PC-9 (cell line): Measurements from ENCODE around the gene NID2. TPM values are rescaled to one million over a fixed set of nuclear protein-coding genes. Genes with fewer than 3 reads are reported as not detected.

ENCODE experiments used
- BruUV-seq: library from RNA; stranded (reverse); fragments of 400-500 nt; replicated peaks from 2 replicates; lab custom pipeline; 2021; lab: Mats Ljungman, UMichigan
- CTCF ChIA-PET: fragments of 300-600 bp; sonication (Branson Sonifier 250); formaldehyde crosslinking; loops from one replicate; lab custom pipeline; 2022; ENCODE audit warnings: antibody characterized with exemption; lab: Charles Lee
- POLR2A ChIA-PET: fragments of 300-600 bp; sonication (Branson Sonifier 250); formaldehyde crosslinking; loops from one replicate; lab custom pipeline; 2022; ENCODE audit warnings: antibody characterized with exemption; ENCODE audit not compliant: unreplicated experiment; lab: Charles Lee
- DNase-seq, 2 experiments: peaks; one replicate each; pipeline versions ENCODE4 v3.0.0 to v3.0.0-alpha.2; 2015 to 2022; ENCODE audit warnings: mixed read lengths in 1 of 2
- H2AFZ ChIP-seq: fragments of 200-600 bp; sonication (generic); 2 replicates; pipeline ENCODE4 v1.8.1; 2017; ENCODE audit warnings: antibody characterized with exemption
- H3F3A ChIP-seq: fragments of 200-600 bp; sonication (generic); 2 replicates; pipeline ENCODE4 v1.8.1; 2017; ENCODE audit warnings: antibody characterized with exemption, mild to moderate bottlenecking, low read depth; ENCODE audit not compliant: insufficient read depth
- H3K27ac ChIP-seq: fragments of 200-600 bp; sonication (generic); 2 replicates; pipeline ENCODE4 v1.6.1; 2016; ENCODE audit warnings: mixed run types
- H3K27me3 ChIP-seq: fragments of 200-600 bp; sonication (generic); 2 replicates; pipeline ENCODE4 v1.6.1; 2016; ENCODE audit warnings: low read depth, mixed run types; ENCODE audit not compliant: insufficient read depth
- H3K36me3 ChIP-seq: fragments of 200-600 bp; sonication (generic); 2 replicates; pipeline ENCODE4 v1.6.1; 2016; ENCODE audit warnings: low read depth, mixed run types
- H3K4me1 ChIP-seq: fragments of 200-600 bp; sonication (generic); replicated peaks from 2 replicates; pipeline ENCODE4 v1.6.1; 2016; ENCODE audit warnings: mixed run types; ENCODE audit not compliant: insufficient read depth
- H3K4me2 ChIP-seq: fragments of 200-600 bp; sonication (generic); 2 replicates; pipeline ENCODE4 v1.6.1; 2017; ENCODE audit warnings: mixed run types
- H3K4me3 ChIP-seq: fragments of 200-600 bp; sonication (generic); 2 replicates; pipeline ENCODE4 v1.6.1; 2016; ENCODE audit warnings: mixed run types
- H3K79me2 ChIP-seq: fragments of 200-600 bp; sonication (generic); 2 replicates; pipeline ENCODE4 v1.6.1; 2017; ENCODE audit warnings: low read depth, mixed run types
- H3K9me2 ChIP-seq: fragments of 200-600 bp; sonication (generic); 2 replicates; pipeline ENCODE4 v1.8.1; 2017; ENCODE audit warnings: mild to moderate bottlenecking; ENCODE audit not compliant: insufficient read depth
- H3K9me3 ChIP-seq: fragments of 200-600 bp; sonication (generic); 2 replicates; pipeline ENCODE4 v1.8.1; 2016; ENCODE audit warnings: low read depth; ENCODE audit not compliant: insufficient read depth
- H4K20me1 ChIP-seq: fragments of 200-600 bp; sonication (generic); 2 replicates; pipeline ENCODE4 v1.8.1; 2017; ENCODE audit not compliant: insufficient read depth
- EZH2 ChIP-seq: fragments of 200-600 bp; sonication (generic); IDR thresholded peaks from 2 replicates; pipeline ENCODE4 v1.8.0; 2017; ENCODE audit warnings: antibody characterized with exemption, low read depth
- intact Hi-C: fragments of 100-400 bp; cut with micrococcal nuclease; formaldehyde crosslinking; loops from one replicate; pipeline ENCODE4 v1.10.0; 2022; ENCODE audit not compliant: unreplicated experiment
- total RNA-seq: library from RNA; stranded (reverse); gene quantifications from 2 replicates; pipeline ENCODE4 v1.2.3, GENCODE V29; 2021
- TF ChIP-seq, protein P1 (sequence below): fragments of 200-600 bp; sonication (generic); conservative IDR thresholded peaks from 2 replicates; pipeline ENCODE4 v1.6.1; 2017; ENCODE audit warnings: mixed run types, antibody characterized with exemption, mild to moderate bottlenecking, moderate library complexity

The NID2 gene
- total RNA-seq, 1 experiment from 2014 or later = 0.11 TPM

DNA sequence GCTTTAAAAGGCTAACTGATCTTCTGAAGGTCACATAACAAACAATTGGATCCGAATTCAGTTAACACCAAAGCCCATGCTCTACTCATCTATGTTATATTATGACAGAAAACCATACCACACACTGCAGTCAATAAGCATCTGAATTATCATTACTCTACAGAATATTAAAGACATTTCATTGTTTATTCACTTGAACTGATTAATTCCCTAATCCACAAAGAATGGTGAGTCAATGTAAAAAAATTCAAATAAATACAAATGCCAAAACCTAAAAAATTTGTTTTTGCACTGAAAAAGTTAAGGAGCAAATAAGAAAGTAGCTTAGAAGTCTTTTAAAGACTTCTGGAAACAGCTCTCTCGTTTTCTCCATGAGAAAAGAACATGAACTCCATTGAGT is 13.7 kb downstream of the NID2 start:
- Histone ChIP-seq H3F3A (no peaks in the 10 kb centered on the region), H3K9me3 (no peaks in the 10 kb centered on the region), H3K36me3 (no peaks in the 10 kb centered on the region), H3K27ac (no peak overlapping the region), H3K4me2 (no peak overlapping the region), H3K27me3 (no peaks in the 10 kb centered on the region), H3K79me2 (no peaks in the 10 kb centered on the region), H3K4me3 (no peak overlapping the region), H2AFZ (no peak overlapping the region), H4K20me1 (no peaks in the 10 kb centered on the region), H3K9me2 (no peaks in the 10 kb centered on the region; the same call in 1 of the 2 replicates), H3K4me1 (no peaks in the 10 kb centered on the region)
- BruUV-seq = no TSS peak
- DNase-seq = no peak
- ChIA-PET POLR2A (no interaction called here), CTCF (no interaction called here)
- TF ChIP-seq, protein P1, sequence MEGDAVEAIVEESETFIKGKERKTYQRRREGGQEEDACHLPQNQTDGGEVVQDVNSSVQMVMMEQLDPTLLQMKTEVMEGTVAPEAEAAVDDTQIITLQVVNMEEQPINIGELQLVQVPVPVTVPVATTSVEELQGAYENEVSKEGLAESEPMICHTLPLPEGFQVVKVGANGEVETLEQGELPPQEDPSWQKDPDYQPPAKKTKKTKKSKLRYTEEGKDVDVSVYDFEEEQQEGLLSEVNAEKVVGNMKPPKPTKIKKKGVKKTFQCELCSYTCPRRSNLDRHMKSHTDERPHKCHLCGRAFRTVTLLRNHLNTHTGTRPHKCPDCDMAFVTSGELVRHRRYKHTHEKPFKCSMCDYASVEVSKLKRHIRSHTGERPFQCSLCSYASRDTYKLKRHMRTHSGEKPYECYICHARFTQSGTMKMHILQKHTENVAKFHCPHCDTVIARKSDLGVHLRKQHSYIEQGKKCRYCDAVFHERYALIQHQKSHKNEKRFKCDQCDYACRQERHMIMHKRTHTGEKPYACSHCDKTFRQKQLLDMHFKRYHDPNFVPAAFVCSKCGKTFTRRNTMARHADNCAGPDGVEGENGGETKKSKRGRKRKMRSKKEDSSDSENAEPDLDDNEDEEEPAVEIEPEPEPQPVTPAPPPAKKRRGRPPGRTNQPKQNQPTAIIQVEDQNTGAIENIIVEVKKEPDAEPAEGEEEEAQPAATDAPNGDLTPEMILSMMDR = no peak
- TF ChIP-seq EZH2 = no peak
- intact Hi-C loops = no loop called here

DNA sequence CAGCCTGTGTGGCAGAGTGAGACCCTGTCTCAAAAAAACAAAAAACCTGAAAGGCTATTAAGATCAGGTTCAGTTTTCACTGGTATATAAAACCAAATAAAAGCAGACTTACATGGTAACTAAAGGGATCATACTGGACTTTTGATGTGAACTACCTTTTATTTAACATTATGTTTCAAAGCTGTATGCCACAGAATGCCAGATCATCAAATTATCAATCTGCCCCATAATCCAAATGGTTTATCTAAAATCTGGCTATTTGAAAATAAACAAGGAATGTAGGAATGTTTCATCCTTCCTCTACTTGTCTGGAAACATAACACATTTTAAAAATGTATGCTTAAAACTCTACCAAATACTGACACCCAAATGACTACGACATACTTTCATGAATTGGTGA is 14.2 kb downstream of the NID2 start:
- Histone ChIP-seq H3K79me2 (no peaks in the 10 kb centered on the region), H3K27ac (no peak overlapping the region), H3K9me3 (no peaks in the 10 kb centered on the region)

DNA sequence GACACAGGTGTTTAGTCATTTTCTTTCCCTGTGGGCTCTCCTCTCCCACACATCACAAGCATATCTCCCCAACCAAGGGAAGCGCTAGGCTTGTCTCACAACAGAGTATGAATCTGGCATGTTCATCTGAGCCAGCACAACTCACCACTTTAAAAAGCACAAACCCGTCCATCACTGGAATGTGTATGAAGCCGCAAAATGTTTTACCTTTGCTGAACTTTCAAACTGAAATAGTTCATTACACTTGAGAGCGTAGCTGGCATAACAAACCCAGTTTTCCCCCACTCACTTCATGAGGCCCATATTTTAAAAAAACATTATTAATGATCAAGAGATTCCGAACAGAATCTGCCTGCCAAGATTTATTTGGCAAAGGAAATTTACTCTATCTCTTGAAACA is 15.8 kb downstream of the NID2 start:
- intact Hi-C loops = no loop called here
- no TSS peak for BruUV-seq
- H3K27ac ChIP-seq = no peak overlapping the region
- no peak overlapping the region for H3K4me3 ChIP-seq
- H3F3A ChIP-seq = no peaks in the 10 kb centered on the region
- H3K27me3 ChIP-seq = no peaks in the 10 kb centered on the region
- no peaks in the 10 kb centered on the region for H4K20me1 ChIP-seq
- H2AFZ ChIP-seq = no peak overlapping the region
- H3K4me2 ChIP-seq = no peak overlapping the region
- CTCF ChIA-PET = no interaction called here
- no peaks in the 10 kb centered on the region for H3K36me3 ChIP-seq
- H3K79me2 ChIP-seq = no peaks in the 10 kb centered on the region
- H3K9me2 ChIP-seq = no peaks in the 10 kb centered on the region; the same call in 1 of the 2 replicates
- POLR2A ChIA-PET = no interaction called here
- no peak for DNase-seq
- no peaks in the 10 kb centered on the region for H3K9me3 ChIP-seq
- H3K4me1 ChIP-seq = no peaks in the 10 kb centered on the region
- TF ChIP-seq EZH2 = no peak
- TF ChIP-seq, protein P1 = no peak

More for the DNA sequence above, 14.2 kb downstream of the NID2 start:
- ChIA-PET POLR2A (no interaction called here), CTCF (no interaction called here)
- H3K36me3 ChIP-seq = no peaks in the 10 kb centered on the region
- no peaks in the 10 kb centered on the region for H4K20me1 ChIP-seq
- H3F3A ChIP-seq = no peaks in the 10 kb centered on the region
- no peaks in the 10 kb centered on the region for H3K27me3 ChIP-seq
- H2AFZ ChIP-seq = no peak overlapping the region
- BruUV-seq = no TSS peak
- DNase-seq = no peak
- intact Hi-C loops = no loop called here
- TF ChIP-seq, protein P1 = no peak
- TF ChIP-seq EZH2 = no peak
- H3K4me2 ChIP-seq = no peak overlapping the region
- no peaks in the 10 kb centered on the region; the same call in 1 of the 2 replicates for H3K9me2 ChIP-seq
- no peaks in the 10 kb centered on the region for H3K4me1 ChIP-seq
- no peak overlapping the region for H3K4me3 ChIP-seq
